GM18873 (cell line): ENCODE data around the gene PHF2.

Experiments
- ATAC-seq: cut with Tn5 transposase; IDR thresholded peaks from one replicate; pipeline ENCODE4 v1.9.1; 2021; ENCODE audit warnings: mild to moderate bottlenecking, moderate library complexity, moderate number of reproducible peaks; ENCODE audit not compliant: unreplicated experiment, low FRiP score

The PHF2 gene

GRCh38 chr9:93567271-93567959 lies 9.0 kb upstream of the PHF2 start:
- ATAC-seq = no peak

DNA sequence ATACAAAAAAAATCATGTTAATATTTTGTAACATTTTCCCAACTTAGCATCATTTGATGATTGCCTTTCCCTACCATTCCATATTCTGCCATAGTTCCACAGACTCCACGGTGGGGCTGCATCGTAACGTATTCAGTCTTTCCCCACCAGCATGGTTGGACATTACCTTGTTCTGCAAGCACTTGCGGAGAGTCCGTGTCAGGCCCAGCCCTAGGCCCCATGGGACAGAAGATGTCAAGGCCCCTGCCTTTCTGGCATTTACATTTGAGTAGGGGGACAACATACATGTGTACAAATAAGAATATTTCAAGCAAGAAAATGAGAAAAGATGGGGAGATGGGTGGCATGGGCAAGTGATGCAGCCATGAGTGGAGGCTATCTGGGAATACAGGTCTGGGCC lies 8.2 kb upstream of the PHF2 start:
- no peak for ATAC-seq

- ATAC-seq = no peak
Observed at GRCh38 chr9:93569621-93570174, 6.7 kb upstream of the PHF2 start.

GRCh38 chr9:93572221-93572620 lies 4.2 kb upstream of the PHF2 start:
- ATAC-seq = no peak

DNA sequence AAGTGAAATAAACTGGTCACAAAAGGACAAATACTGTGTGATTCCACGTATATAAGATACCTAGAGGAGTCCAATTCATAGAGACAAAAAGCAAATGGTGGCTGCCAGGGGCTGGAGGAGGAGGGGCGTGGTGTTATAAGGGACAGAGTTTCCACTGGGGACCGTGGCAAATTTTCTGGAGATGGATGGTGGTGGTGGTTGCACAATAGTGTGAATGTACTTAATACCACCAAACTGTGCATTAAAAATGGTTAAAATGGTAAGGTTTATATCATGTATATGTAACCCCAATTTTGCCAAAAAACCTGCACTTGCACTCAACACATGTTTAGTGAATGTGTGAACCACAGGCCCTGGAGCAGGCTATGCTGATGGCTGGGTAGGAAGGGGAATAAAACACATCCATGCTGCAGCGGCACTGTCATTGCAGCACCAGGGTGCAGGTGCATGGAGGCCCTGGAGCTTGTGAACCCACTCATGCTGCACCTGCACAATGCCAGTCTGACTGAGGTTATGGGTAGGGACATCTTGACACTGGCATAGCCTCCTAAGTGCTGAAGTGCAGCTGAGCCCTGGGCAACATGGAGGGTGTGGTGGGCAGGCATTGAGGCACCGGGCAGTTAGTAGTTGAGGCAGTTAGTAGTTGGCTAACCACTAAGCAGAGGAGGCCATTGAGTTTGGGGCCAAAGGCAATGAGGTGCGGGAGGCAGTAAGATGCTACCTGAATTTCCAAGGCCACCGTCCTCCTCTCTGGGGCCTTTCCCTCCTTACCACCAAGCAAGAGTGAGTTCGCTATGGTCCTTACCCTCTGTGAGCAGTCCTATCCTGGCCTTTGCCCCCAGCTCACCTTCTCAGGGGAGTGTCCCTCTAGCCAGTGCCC lies 3.5 kb upstream of the PHF2 start:
- ATAC-seq = no peak

DNA sequence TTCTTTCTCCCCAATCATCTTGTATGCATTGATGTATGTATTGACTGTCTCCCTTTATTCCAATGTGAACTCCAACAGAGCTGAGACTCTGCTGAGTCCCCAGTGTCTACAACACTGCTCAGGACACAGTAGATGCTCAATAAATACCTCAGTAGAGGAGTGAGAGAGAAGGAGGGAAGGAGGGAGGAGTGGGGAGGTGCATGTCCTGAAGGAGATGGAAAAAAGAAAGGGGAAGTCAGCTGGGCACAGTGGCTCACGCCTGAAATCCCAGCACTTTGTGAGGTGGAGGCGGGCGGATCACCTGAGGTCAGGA lies 2.9 kb upstream of the PHF2 start:
- ATAC-seq = no peak

GRCh38 chr9:93574091-93574899 lies 2.1 kb upstream of the PHF2 start:
- ATAC-seq = no peak

- no peak for ATAC-seq
Observed at GRCh38 chr9:93574900-93575795, 1.2 kb upstream of the PHF2 start.

GRCh38 chr9:93575796-93576257 lies 557 bp upstream of the PHF2 start:
- no peak for ATAC-seq

DNA sequence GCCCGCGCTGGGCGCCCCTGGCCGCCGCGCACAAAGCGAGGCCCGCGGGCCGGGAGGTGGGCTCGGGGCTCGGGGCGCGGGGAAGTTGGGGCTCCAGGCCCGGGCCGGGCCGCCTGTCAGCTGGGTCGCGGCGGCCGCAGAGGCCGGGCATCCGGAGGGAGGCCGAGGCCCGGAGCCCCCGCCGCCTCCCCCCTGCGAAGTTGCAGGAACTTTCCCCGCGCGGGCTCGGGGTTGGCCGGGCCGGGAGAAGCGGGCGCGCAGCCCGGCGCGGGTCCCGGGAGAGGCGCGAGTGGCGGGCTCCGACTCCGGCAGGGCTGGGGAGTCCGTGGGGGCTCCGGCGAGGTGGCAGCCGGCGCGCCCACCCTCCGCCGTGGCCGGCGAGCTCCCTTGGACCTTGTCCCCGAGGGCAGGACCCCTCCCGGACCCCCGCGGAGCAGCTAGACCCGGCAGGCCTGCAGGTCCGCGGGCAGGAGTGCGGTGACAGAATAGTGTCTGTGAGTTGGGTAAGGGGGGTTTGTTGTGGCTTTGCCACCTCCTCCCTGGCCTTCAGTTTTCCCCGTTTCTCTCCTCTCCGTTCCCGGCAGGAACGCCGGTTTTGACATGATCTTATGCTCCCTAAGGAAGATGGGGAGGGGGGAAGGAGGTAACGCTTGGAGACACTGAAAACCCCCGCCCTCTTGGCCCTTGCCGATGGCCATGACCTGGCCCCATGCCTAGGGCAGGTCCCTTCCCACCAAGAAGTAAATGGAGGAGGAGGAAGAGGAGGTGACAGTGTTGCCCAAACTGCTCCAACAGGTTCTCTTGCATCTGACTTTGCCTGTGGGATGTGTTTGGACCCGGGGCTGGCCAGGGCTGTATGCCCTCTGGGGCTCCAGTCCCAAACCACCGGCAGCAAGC lies 942 bp downstream of the PHF2 start:
- no peak for ATAC-seq

- no peak for ATAC-seq
Observed at GRCh38 chr9:93577975-93578682, 1.7 kb downstream of the PHF2 start.

DNA sequence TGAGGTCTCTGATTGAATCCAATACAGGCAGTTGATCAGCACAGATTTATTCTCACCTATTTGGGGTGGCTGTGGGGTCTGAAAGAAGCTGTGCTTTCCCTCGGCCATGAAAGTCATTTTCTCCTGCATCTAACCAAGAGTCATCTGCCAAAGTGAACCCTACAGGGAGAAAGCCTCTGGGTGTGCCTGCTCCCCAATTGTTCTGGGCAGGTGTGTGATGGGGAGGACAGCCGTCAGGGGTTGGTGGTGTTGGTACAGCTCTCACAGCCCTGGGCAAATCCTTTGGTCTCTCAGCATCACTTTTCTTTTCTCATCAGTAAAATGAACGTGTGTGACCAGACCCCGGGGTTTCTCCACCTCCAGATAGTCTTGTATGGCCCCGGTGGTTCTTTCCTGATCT lies 2.5 kb downstream of the PHF2 start:
- no peak for ATAC-seq

DNA sequence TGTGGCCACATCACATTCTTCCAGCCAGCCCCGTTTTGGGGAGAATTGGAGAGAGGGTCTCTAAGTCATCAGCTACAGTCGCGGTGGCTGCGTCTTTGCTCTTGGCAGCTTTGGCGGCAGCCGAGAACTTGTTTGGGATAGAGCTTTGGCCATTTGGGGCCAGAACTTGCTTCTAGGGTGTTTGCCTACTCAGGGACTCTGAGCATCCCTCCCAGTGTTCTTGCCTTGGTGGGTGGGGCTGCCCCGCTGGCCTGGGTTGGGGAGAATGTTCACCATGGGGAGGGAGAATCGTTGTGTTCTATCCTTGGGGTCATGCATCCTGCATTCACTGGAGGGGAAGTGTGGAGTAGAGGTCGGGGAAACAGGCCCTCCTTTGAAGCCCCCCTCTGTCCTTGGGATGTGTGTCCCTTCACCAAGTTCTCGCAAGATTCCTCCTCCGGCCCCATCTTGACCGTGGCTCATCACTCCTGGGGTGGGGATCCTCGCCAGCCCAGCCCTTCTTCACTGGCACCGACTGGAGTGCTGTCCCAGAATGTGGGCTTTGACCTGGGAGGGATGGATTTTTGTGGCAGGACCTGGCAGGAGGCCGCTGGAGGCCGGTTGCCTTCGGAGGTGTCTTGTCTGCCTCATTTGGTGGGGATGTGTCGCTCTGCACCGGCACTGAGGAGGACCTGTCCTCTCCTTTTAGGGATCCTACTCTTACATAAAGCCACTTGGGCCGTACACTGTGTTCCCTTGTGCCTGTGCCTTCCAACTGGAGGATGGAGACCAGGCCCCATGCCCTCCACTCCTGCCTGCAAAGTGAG lies 3.5 kb downstream of the PHF2 start:
- ATAC-seq = no peak

DNA sequence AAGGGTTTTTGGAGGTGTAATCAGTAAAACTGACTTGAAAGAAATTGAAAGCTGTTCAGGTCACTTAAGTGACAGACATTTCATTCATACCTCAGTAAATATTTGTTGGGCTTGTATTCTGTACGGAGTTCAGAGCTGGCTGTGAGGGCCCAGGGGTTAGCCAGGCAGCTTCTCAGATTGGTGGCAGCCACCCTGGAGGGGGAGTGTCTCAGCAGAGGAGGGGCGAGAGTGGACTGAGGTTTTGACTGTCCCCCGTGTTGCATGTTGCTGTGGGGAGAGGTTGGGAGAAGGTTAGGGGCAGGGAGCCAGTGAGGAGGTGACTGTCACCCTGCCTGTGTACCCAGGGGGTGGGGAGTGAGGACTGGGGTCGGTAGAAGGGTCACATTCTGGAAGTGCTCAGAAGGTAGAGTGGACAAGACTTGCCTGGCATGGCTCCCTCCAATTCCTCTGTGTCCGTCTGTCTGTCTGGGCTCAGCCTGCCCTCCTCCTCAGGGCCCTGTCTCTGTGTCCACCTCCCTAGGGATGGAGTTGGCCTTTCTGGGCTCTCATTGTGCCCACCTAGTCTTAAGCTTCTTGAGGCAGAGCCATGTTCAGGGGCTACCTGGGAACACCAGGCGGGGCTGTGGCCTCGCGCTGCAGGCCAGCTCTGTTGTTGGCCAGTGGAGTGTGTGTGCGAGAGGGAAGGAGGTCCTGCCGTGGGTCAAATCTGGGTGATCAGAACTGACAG lies 4.4 kb downstream of the PHF2 start:
- no peak for ATAC-seq

DNA sequence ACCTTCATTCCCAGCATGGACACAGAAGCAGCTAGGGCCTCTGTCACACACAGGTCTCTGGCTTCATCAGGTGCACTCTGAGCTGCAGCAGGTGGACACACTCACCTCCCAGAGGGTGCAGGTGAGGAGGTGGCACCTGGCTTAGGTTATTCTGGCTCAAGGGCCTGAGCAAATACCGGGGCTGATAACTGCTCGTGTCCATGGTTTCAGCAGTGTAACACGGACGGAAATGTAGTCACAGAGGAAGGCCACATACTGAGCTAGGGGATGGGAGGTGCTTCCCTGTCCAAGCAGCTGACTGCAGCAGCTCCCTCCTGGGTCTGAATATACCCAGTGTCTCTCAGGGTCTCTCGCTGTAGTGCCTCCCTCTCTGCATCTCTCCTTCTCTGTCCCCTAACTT lies 5.7 kb downstream of the PHF2 start:
- ATAC-seq = no peak

DNA sequence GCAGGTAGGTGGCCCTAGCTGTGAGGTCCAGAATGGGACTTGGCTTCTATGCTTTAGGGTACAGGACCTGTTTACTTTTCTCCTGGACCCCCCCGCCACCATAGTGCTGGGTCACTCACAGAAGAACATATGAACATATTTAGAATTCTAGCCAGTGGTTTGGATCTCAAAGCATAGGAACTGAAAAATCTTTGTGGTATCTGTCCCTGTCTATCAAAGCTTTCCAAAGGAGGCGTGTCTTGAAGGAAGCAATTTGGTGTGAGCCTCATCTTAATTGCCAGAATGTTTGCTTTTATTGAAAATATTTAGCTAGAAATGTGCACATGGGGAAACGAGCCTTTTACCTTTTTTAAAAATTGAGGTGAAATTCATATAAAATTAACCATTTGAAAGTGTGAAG lies 6.2 kb downstream of the PHF2 start:
- no peak for ATAC-seq

DNA sequence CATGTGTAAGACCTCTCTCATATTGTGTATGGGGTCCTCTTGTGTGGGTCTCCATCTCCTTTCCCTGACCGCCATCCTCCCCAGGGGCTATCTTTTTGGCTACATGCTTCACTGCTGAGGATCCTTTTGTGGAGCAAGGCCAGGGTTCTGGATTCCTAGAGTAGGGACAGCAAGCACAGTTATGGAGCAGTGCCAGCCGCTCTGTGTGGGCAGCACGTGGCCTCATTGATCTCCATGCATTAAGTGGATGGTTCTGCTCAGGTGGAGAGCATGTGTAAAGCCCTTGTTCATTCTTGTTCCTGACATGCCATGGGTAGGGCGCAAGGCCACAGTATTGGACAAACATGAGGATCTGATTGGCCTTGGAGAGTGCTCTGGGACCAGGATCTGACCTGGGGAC lies 8.9 kb downstream of the PHF2 start:
- ATAC-seq = no peak
